Testis (tissue), 3 donors: ENCODE results near the gene CAMTA1. TPM values are rescaled to one million over a fixed set of nuclear protein-coding genes. Genes with fewer than 3 reads are reported as not detected.

Experiments used
- DNase-seq: peaks from one replicate; pipeline ENCODE4 v3.0.0-alpha.2; 2019
- H3K27ac ChIP-seq, 2 donors: fragments of 200-600 bp; sonication (generic); one replicate each; pipeline ENCODE4 v1.5.1; 2019
- H3K27me3 ChIP-seq: fragments of 200-600 bp; sonication (generic); one replicate; pipeline ENCODE4 v1.5.1; 2019
- H3K36me3 ChIP-seq: fragments of 200-600 bp; sonication (generic); one replicate; pipeline ENCODE4 v1.5.1; 2017; ENCODE audit warnings: low read depth; ENCODE audit errors: missing control alignments
- H3K4me1 ChIP-seq: fragments of 200-600 bp; sonication (generic); one replicate; pipeline ENCODE4 v1.5.1; 2019
- H3K4me3 ChIP-seq, 2 donors: fragments of 200-600 bp; sonication (generic); one replicate each; pipeline ENCODE4 v1.5.1; 2017 to 2019
- H3K9me3 ChIP-seq: fragments of 200-600 bp; sonication (generic); one replicate; pipeline ENCODE4 v1.5.1; 2017
- POLR2A ChIP-seq: fragments of 450-650 bp; IDR thresholded peaks from one replicate; pipeline ENCODE4 v1.6.1; 2017; ENCODE audit warnings: antibody characterized with exemption, mild to moderate bottlenecking, moderate library complexity
- WGBS, 2 donors: methylation state at CpG; one replicate each; pipeline ENCODE4 v1.1.5; 2018; 5-methylcytosine and 5-hydroxymethylcytosine counted together
- intact Hi-C: fragments of 100-400 bp; cut with DNase I; formaldehyde crosslinking; loops from one replicate; pipeline ENCODE4 v1.15.1; 2023; ENCODE audit warnings: low total_unique reads
- polyA plus RNA-seq: library from polyadenylated mRNA; stranded (reverse); fragments of 350-450 nt; fragmentation: Illumina TruSeq; extraction: RNeasy Lipid Tissue Mini Kit (QIAGEN cat#74804); gene quantifications from one replicate; pipeline ENCODE4 v1.2.3, GENCODE V29; 2014; ENCODE audit warnings: low read depth, low replicate concordance; ENCODE audit not compliant: insufficient read depth
- total RNA-seq, 2 donors: library from RNA; depleted of rRNA; stranded (reverse); fragments of >200 nt; gene quantifications; one replicate each; pipeline ENCODE4 v1.2.3, GENCODE V29; 2016
- TF ChIP-seq, protein P1 (sequence below), 3 experiments: fragments of 450-650 bp in 2 of 3; fragments of 200-600 bp in 1 of 3; sonication (generic) in 1 of 3; IDR thresholded peaks; one replicate each; pipeline ENCODE4 v1.5.1; 2016 to 2019; ENCODE audit warnings: antibody characterized with exemption in 3 of 3, mild to moderate bottlenecking in 2 of 3, moderate library complexity in 1 of 3

The CAMTA1 gene
- total and polyA plus RNA-seq, 3 donors from 2014 or later, result 116 to 158 (median 119) TPM

DNA sequence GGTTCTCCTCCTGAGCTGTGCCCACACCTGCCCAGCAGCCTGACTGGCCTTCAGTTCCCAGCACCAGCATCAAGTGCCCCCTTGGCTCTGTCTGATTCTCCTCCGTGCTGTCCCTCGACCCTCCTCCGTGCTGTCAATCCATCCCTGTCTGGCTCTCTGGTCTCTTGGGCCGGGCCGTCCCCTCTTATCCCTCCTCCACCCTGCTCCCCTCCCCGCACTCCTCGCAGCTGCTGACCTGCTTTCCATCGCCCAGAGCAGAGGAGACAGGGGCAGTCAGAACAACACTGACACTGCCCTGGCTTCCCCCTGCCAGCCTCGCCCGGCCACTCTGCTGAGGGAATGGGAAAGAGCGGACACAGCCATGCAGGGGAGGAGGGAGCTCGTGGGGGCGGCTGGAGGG, 267.4 kb downstream of the CAMTA1 start:
- intact Hi-C loops, result no loop called here

DNA sequence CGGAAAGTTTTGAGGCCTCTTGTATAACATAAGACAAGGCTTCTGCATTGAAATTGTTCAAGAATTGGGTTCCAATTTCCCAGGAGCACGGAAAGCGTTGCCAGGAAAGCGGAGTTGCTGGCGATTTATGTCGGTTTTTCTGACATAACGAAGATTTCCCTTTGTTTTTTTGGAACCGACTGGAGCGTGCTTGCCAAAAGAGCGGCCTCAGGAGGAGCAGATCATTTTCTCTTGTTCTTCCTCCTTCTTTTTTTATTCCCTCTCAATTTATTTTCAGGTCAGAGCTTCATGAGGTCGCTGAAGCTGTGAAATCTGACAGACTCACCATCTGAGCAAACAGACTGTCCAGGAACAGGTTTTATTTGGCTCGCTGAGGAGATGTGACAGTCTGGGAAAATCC, 275.5 kb downstream of the CAMTA1 start:
- H3K9me3 ChIP-seq, result no peaks in the 10 kb centered on the region
- no peak for DNase-seq
- 77 to 79% methylated on average over 12 of the region's 12 CpGs for WGBS, 2 donors
- no peak for TF ChIP-seq POLR2A
- TF ChIP-seq, protein P1, sequence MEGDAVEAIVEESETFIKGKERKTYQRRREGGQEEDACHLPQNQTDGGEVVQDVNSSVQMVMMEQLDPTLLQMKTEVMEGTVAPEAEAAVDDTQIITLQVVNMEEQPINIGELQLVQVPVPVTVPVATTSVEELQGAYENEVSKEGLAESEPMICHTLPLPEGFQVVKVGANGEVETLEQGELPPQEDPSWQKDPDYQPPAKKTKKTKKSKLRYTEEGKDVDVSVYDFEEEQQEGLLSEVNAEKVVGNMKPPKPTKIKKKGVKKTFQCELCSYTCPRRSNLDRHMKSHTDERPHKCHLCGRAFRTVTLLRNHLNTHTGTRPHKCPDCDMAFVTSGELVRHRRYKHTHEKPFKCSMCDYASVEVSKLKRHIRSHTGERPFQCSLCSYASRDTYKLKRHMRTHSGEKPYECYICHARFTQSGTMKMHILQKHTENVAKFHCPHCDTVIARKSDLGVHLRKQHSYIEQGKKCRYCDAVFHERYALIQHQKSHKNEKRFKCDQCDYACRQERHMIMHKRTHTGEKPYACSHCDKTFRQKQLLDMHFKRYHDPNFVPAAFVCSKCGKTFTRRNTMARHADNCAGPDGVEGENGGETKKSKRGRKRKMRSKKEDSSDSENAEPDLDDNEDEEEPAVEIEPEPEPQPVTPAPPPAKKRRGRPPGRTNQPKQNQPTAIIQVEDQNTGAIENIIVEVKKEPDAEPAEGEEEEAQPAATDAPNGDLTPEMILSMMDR (IDR thresholded peaks at IDR 0.05), result no peak
- no peaks in the 10 kb centered on the region for H3K4me1 ChIP-seq
- intact Hi-C loops, result no loop called here
- H3K36me3 ChIP-seq, result no peaks in the 10 kb centered on the region
- no peak overlapping the region for H3K27ac ChIP-seq
- H3K27me3 ChIP-seq, result no peaks in the 10 kb centered on the region
- H3K4me3 ChIP-seq, result no peak overlapping the region

More for the DNA sequence above, 267.4 kb downstream of the CAMTA1 start:
- Histone ChIP-seq H3K9me3 (no peaks in the 10 kb centered on the region), H3K27me3 (no peaks in the 10 kb centered on the region), H3K4me3 (no peak overlapping the region), H3K36me3 (no peaks in the 10 kb centered on the region), H3K4me1 (peaks cover 18% of the 10 kb centered on the region), H3K27ac (no peak overlapping the region)
- no peak for DNase-seq
- TF ChIP-seq, protein P1 (IDR thresholded peaks at IDR 0.05), result no peak
- 86 to 90% methylated on average over 13 of the region's 13 CpGs for WGBS, 2 donors

DNA sequence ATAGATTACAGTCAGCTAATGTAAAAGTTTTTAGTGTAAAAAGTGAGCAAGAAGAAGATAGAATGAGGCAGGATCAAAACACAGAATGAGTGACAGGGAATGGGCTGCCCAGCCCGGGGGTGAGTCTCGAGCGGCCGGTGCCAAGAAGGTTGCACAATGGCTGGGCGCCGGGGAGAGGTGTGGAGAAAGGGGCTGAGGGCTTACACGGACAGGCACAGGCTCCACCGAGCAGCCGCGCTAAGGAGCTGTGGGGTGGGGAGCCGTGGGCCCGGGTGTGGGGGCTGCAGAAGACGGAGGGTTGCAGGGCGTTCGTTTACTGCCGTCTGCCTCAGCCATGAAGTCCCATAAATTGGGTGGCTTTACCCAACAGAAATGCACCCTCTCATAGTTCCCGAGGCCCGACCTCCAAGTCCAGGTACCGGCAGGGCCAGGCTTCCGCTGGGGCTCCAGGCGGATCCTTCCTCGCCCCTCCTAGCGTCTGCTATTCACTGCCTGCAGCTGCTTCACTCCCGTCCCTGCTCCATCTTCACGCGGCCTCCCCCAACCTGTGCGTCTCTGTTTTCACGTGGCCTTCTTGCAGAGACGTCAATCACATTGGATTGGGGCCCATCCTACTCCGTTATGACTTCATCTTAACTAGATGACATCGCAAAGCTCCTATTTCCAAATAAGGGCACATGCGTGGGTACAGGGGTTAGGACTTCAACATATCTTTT, 277.2 kb downstream of the CAMTA1 start:
- no peaks in the 10 kb centered on the region for H3K27me3 ChIP-seq
- H3K27ac ChIP-seq, result no peak overlapping the region
- TF ChIP-seq POLR2A, result no peak
- TF ChIP-seq, protein P1 (IDR thresholded peaks at IDR 0.05), result no peak
- no peaks in the 10 kb centered on the region for H3K36me3 ChIP-seq
- no peaks in the 10 kb centered on the region for H3K4me1 ChIP-seq
- no peak for DNase-seq
- intact Hi-C loops, result no loop called here
- H3K4me3 ChIP-seq, result no peak overlapping the region
- H3K9me3 ChIP-seq, result no peaks in the 10 kb centered on the region
- 67 to 70% methylated on average over 29 to 32 of the region's 32 CpGs for WGBS, 2 donors

DNA sequence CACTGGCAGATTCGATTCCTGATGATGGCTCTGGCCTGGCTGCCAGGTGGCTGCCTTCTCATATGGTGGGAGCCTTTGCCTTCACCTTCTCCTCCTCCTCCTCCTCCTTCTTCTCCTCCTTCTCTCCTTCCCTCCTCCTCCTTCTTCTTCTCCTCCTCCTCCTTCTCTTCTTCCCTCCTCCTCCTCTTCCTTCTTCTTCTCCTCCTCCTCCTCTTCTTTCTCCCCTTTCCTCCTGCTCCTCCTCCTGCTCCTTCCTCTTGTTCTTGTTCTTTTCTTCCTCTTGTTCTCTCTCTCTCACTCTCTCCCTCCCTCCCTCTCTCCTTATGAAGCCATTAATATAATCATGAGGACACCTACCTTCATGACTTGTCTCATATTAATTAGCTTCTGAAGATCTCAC, 278.7 kb downstream of the CAMTA1 start:
- no peak overlapping the region for H3K4me3 ChIP-seq
- no peaks in the 10 kb centered on the region for H3K4me1 ChIP-seq
- WGBS, 2 donors, result 84 to 88% methylated on average over 1 of the region's 1 CpG
- no peak for TF ChIP-seq POLR2A
- TF ChIP-seq, protein P1 (IDR thresholded peaks at IDR 0.05), result no peak
- no peaks in the 10 kb centered on the region for H3K9me3 ChIP-seq
- no peaks in the 10 kb centered on the region for H3K36me3 ChIP-seq
- no peaks in the 10 kb centered on the region for H3K27me3 ChIP-seq
- no peak overlapping the region for H3K27ac ChIP-seq
- no peak for DNase-seq
- intact Hi-C loops, result no loop called here

DNA sequence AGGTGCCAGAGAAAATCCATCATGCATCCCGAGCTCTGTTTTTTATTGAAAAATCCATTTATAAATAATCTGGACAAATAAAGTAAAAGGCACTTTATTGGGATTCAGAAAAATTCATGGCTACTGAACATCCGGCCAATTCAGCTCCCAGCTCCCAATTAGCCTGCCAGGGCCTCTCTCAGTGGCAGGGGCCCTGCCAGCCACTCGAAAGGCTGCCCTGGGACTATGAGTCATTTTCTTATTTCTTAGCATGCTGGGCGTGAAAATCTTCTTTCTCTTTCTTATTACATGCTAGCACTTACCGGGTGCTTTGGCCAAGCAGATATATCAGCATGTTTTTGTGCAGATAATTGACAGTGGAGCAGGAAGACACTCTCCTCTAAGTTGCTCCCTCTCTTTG, 283.3 kb downstream of the CAMTA1 start:
- intact Hi-C loops, result no loop called here
- no peak overlapping the region for H3K4me3 ChIP-seq
- no peak overlapping the region for H3K27ac ChIP-seq
- 89 to 90% methylated on average over 5 of the region's 5 CpGs for WGBS, 2 donors
- H3K9me3 ChIP-seq, result no peaks in the 10 kb centered on the region
- TF ChIP-seq, protein P1 (IDR thresholded peaks at IDR 0.05), result no peak
- TF ChIP-seq POLR2A, result no peak
- H3K36me3 ChIP-seq, result no peaks in the 10 kb centered on the region
- H3K27me3 ChIP-seq, result no peaks in the 10 kb centered on the region
- H3K4me1 ChIP-seq, result no peaks in the 10 kb centered on the region
- no peak for DNase-seq
